Measurements from ENCODE around the gene ZNF777.
A peak's percentile ranks its signal among the peaks of the same experiment; 100 is the strongest.

The ZNF777 gene

DNA sequence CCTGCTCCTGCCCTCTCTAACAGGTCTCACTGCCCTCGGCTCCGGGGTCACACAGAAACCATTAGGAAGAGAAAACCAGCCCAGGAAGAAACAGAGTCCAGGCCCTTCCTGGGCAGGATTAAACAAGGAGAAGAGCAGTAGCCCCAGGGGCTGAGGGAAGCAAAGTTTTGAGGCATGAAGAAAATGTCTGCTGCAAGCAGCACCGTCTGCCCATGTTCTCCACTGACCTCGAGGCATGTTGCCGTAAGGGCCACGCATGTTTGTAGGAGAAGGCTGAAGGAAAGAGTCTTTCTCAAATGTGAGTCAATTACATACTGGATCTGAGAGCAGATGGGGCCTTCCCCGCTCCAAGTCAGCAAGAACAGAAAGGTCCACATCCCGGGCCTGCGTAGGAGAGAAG is 32.5 kb upstream of the ZNF777 start:
- no peak overlapping the region for H3K4me3 ChIP-seq (ENCODE audit: low read depth, low read length)
- DNase-seq (ENCODE audit: low read depth) = no peak
- TF ChIP-seq, protein P1, sequence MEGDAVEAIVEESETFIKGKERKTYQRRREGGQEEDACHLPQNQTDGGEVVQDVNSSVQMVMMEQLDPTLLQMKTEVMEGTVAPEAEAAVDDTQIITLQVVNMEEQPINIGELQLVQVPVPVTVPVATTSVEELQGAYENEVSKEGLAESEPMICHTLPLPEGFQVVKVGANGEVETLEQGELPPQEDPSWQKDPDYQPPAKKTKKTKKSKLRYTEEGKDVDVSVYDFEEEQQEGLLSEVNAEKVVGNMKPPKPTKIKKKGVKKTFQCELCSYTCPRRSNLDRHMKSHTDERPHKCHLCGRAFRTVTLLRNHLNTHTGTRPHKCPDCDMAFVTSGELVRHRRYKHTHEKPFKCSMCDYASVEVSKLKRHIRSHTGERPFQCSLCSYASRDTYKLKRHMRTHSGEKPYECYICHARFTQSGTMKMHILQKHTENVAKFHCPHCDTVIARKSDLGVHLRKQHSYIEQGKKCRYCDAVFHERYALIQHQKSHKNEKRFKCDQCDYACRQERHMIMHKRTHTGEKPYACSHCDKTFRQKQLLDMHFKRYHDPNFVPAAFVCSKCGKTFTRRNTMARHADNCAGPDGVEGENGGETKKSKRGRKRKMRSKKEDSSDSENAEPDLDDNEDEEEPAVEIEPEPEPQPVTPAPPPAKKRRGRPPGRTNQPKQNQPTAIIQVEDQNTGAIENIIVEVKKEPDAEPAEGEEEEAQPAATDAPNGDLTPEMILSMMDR (IDR thresholded peaks at IDR 0.05; ENCODE audit: control insufficient read depth, extremely low read depth, insufficient read depth) = no peak

DNA sequence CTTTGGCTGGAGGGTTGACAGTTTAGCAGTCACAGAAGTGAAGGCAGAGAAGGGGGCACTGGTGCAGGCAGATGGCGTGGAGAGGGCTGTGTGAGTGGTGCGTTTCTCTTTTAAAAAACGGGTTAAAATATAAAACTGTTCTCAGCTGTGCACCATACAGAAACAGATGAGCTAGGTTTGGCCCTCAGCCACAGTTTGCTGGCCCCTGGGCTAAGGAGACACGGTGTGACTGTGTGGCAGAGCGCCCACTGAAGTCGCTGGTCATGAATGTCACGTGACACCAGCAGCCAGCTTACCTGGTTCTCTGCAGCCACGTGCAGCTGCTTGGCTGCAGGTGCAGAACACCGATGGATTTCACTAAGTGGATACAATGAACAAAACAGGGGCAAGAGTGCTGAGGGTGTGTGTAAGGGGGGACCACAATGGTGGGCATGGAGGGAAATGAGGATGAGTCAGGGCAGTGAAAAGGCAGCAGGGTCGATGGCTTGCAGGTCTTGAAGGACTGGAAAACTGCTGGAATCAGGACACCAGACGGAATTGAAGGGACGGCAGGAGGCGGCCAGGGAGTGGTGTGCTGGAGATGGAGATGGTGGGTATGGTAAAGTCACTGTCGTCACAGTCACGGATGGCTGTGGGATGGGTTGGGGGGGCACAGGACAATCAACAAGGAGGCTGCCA is 29.4 kb upstream of the ZNF777 start:
- DNase-seq (ENCODE audit: low read depth) = peak; percentile 62
- TF ChIP-seq, protein P1 (IDR thresholded peaks at IDR 0.05; ENCODE audit: control insufficient read depth, extremely low read depth, insufficient read depth) = no peak

DNA sequence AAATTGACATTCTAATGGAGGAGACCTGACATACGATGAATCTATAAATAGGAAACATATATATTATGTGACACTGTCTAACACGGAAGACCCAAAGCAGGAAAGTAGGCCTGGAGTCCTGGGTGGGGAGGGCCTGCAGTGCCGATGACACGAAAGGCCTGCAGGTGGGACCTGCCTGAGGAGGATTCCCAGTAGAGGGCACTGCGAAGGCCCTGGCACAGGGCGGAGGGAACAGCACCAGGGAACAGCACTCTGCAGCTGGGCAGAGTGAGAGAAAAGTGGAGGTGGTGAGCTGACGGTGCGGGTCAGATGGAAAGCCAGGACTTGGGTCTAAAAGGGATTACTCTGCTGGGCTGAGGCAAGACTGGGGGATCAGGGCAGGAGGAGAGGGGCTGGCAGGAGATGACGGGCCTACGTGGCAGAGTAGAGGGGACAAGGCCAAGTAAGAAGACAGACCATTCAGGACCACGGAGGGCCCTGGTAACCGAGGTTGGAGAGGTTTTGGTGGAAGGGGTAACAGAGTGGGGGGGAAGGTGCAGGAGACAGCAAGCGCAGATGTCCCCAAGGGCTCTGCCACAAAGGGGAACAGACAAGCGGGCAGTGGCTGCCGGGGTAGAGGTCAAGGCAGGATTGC is 28.6 kb upstream of the ZNF777 start:
- H3K4me3 ChIP-seq (ENCODE audit: low read depth, low read length) = no peak overlapping the region
- TF ChIP-seq, protein P1 (IDR thresholded peaks at IDR 0.05; ENCODE audit: control insufficient read depth, extremely low read depth, insufficient read depth) = peak; percentile 64
- DNase-seq (ENCODE audit: low read depth) = no peak

More for the DNA sequence above, 29.4 kb upstream of the ZNF777 start:
- H3K4me3 ChIP-seq (ENCODE audit: low read depth, low read length) = no peak overlapping the region

DNA sequence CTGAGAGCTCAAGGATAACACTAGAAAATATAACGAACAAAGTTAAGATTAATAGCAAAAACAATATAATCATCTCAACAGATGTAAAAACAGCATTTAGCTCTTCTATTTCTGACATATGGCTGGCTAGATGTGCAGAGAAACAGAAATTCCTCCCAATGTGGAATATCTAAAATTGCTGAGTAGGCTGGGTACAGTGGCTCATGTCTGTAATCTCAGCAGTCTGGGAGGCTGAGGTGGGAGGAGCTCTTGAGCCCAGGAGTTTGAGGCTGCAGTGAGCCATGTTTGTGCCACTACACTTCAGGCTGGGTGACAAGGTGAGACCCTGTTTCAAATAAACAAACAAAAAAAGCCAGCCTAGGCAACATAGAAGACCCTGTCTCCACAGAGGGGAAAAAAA is 18.7 kb upstream of the ZNF777 start:
- no peak overlapping the region for H3K4me3 ChIP-seq (ENCODE audit: low read depth, low read length)
- no peak for DNase-seq (ENCODE audit: low read depth)
- TF ChIP-seq, protein P1 (IDR thresholded peaks at IDR 0.05; ENCODE audit: control insufficient read depth, extremely low read depth, insufficient read depth) = no peak

DNA sequence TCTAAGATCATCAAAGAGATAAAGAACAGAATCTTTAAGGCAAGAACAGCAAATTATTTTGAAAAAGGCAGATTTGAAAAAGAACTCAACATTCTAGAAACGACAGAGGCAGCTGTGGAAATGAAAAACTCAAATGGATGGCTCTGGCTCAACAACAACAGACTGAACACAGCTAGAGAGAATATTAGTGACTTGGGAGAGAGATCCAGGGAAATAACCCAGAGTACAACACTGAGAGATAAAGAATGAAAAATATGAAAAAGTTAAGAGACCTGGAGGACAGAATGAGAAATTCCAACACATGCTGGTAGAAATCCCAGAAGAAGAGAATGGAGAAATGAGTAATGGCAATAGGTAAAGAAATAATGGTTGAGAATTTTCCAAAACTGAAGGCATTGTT is 17.9 kb upstream of the ZNF777 start:
- no peak overlapping the region for H3K4me3 ChIP-seq (ENCODE audit: low read depth, low read length)
- TF ChIP-seq, protein P1 (IDR thresholded peaks at IDR 0.05; ENCODE audit: control insufficient read depth, extremely low read depth, insufficient read depth) = no peak
- no peak for DNase-seq (ENCODE audit: low read depth)

DNA sequence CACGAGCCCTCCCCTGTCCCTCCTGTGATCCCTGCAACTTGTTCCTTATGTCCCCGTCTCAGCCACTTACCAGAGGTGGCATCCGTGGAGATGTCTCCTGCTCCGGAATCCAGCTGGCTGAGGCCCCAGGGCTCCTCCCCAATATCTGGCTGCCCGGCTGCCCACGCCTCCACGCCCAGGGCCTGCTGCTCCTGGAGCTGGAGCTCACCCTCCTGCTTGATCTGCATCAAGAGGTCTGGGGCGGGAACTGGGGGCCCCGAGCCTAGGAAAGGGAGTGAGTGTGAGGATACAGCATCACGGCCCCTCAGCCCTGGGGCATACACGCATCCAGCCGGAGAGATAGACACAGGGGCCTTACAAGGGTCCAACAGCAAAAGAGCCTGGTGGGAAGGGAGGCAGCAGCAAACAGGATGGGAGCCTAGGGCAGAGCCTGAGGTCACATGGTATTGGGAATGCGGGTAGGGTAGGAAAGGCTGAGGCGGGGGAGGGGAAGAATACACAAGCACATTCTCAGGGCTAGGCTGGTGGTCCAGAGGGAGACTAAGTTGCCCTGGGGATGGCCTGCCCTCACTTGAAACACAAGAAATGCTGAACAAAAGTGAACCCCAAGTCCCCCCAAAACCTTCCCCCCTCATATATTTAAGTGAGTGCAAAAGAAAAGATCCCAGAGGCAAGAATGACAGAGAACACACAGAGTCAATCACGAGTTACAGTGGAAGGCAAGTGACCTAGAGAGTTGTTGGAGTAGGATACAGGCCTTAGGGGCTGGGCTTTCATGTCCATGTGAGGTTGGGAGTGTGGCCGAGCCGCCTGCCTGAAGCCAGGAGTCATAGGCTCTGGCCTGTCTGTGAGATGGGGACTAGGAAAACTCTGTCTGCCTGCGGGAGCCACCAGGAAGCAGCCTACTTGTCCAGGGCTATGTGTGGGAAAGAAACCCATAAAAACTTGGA is 16.9 kb upstream of the ZNF777 start:
- H3K4me3 ChIP-seq (ENCODE audit: low read depth, low read length) = no peak overlapping the region
- DNase-seq (ENCODE audit: low read depth) = no peak
- TF ChIP-seq, protein P1 (IDR thresholded peaks at IDR 0.05; ENCODE audit: control insufficient read depth, extremely low read depth, insufficient read depth) = no peak

All from LNCaP clone FGC (cell line).